ENCODE results near the gene PLVAP.

- no peak for TF ChIP-seq HDGF (IDR thresholded peaks at IDR 0.05)
- TF ChIP-seq CTCF (IDR thresholded peaks at IDR 0.05 in 2 of 3, conservative IDR thresholded peaks at IDR 0.05 in 1 of 3; ENCODE audit: insufficient read depth in 2 of 3, low read depth in 1 of 3, low read length in 3 of 3), result peak; percentile 78 to 87 (median 80)
- TF ChIP-seq MTA3 (IDR thresholded peaks at IDR 0.05; ENCODE audit: borderline replicate concordance), result 0 out of 2 replicates have a peak, but pooled peaks have one; percentile 42
- no peak for TF ChIP-seq GABPB2 (CRISPR knock-in tag; conservative IDR thresholded peaks at IDR 0.05)
- TF ChIP-seq PRDM10 (IDR thresholded peaks at IDR 0.05; ENCODE audit: partially characterized antibody), result no peak
- TF ChIP-seq MITF (IDR thresholded peaks at IDR 0.05), result no peak
- TF ChIP-seq CBX5 (IDR thresholded peaks at IDR 0.05; ENCODE audit: borderline replicate concordance, low read depth), result no peak
Observed at GRCh38 chr19:17424743-17425365, 47.7 kb upstream of the PLVAP start.

Data from K562 (cell line).